Brain pericyte (primary cell): ENCODE data around the gene FBXO10.
"Not testable (repeated sequence)": the region's sequence is repeated elsewhere in the genome, so short reads cannot be mapped to it uniquely, and the experiment has no call there.

Experiments used
- DNase-seq: peaks from one replicate; pipeline ENCODE4 v3.0.0-alpha.2; 2012; ENCODE audit warnings: low read depth, low spot score

FBXO10 gene

GRCh38 chr9:37575921-37576721 lies at the start of gene FBXO10:
Gene FBXO10 (minus strand): TSS chr9:37576380. CDS start chr9:37541768, 34,612 bp downstream.
- peak; percentile 46 for DNase-seq

GRCh38 chr9:37625758-37626147 lies 49.6 kb upstream of the FBXO10 start:
- no peak for DNase-seq

GRCh38 chr9:37625036-37625757 lies 49.0 kb upstream of the FBXO10 start:
- no peak for DNase-seq

- DNase-seq, result no peak
Observed at GRCh38 chr9:37624073-37624472, 47.9 kb upstream of the FBXO10 start.

- no peak for DNase-seq
Observed at GRCh38 chr9:37623267-37623666, 47.1 kb upstream of the FBXO10 start.

GRCh38 chr9:37622462-37622861 lies 46.3 kb upstream of the FBXO10 start:
- DNase-seq, result no peak

GRCh38 chr9:37621273-37622121 lies 45.3 kb upstream of the FBXO10 start:
- DNase-seq, result no peak

GRCh38 chr9:37620396-37620795 lies 44.2 kb upstream of the FBXO10 start:
- DNase-seq, result no peak

GRCh38 chr9:37619806-37620205 lies 43.6 kb upstream of the FBXO10 start:
- no peak for DNase-seq

GRCh38 chr9:37618817-37619216 lies 42.6 kb upstream of the FBXO10 start:
- no peak for DNase-seq

- no peak for DNase-seq
Observed at GRCh38 chr9:37617832-37618231, 41.7 kb upstream of the FBXO10 start.

GRCh38 chr9:37617161-37617560 lies 41.0 kb upstream of the FBXO10 start:
- no peak for DNase-seq

- no peak for DNase-seq
Observed at GRCh38 chr9:37611961-37612360, 35.8 kb upstream of the FBXO10 start.

- no peak for DNase-seq
Observed at GRCh38 chr9:37611014-37611413, 34.8 kb upstream of the FBXO10 start.

- DNase-seq, result no peak
Observed at GRCh38 chr9:37609735-37610397, 33.7 kb upstream of the FBXO10 start.

GRCh38 chr9:37608250-37608649 lies 32.1 kb upstream of the FBXO10 start:
- DNase-seq, result no peak

- no peak for DNase-seq
Observed at GRCh38 chr9:37604296-37604695, 28.1 kb upstream of the FBXO10 start.

GRCh38 chr9:37602817-37603216 lies 26.6 kb upstream of the FBXO10 start:
- DNase-seq, result no peak

GRCh38 chr9:37602061-37602460 lies 25.9 kb upstream of the FBXO10 start:
- not testable (repeated sequence) for DNase-seq

GRCh38 chr9:37596504-37596903 lies 20.3 kb upstream of the FBXO10 start:
- DNase-seq, result no peak

- no peak for DNase-seq
Observed at GRCh38 chr9:37593883-37594448, 17.8 kb upstream of the FBXO10 start.
